Stimulated activated CD4-positive, alpha-beta T cell treated with anti-CD3 and anti-CD28 coated beads, Interleukin-4, amount 100 ng/mL, for 1 hour (primary cell): ENCODE results near the gene THRAP3.
"Not testable (repeated sequence)": the region's sequence is repeated elsewhere in the genome, so short reads cannot be mapped to it uniquely, and the experiment has no call there.

Source experiments
- DNase-seq: peaks from one replicate; pipeline ENCODE4 v3.0.0-alpha.2; 2020

The THRAP3 gene

DNA sequence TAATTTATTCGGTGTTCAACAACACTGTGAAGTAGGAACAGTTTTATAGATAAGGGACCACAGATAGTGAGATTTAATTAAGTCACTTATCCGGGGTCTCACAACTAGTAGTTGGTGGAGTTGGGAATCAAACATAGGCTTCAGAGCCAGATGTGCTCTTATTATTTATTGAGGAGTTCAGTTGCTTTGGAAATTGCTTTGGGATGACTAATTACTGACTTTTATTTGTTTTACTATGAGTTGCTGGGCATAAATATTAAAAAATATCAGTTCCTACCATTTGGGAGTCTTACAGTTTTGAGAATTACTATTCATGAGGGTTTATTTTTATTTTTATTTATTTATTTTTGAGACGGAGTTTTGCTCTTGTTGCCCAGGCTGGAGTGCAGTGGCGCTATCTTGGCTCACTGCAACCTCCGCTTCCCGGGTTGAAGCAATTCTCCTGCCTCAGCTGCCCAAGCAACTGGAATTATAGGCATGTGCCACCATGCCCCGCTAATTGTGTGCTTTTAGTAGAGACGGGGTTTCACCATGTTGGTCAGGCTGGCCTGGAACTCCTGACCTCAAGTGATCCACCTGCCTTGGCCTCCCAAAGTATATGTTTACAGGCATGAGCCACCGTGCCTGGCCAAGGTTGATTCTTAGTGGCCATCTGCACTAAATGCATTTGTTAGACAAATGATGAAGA lies 27.7 kb downstream of the THRAP3 start:
- no peak for DNase-seq

GRCh38 chr1:36252482-36252824 lies 28.2 kb downstream of the THRAP3 start:
- not testable (repeated sequence) for DNase-seq

GRCh38 chr1:36253161-36253862 lies 29.1 kb downstream of the THRAP3 start:
- no peak for DNase-seq

- no peak for DNase-seq
These were observed 32.5 kb downstream of the THRAP3 start for GRCh38 chr1:36256558-36257374.

GRCh38 chr1:36257375-36257767 lies 33.1 kb downstream of the THRAP3 start:
- DNase-seq, result no peak

DNA sequence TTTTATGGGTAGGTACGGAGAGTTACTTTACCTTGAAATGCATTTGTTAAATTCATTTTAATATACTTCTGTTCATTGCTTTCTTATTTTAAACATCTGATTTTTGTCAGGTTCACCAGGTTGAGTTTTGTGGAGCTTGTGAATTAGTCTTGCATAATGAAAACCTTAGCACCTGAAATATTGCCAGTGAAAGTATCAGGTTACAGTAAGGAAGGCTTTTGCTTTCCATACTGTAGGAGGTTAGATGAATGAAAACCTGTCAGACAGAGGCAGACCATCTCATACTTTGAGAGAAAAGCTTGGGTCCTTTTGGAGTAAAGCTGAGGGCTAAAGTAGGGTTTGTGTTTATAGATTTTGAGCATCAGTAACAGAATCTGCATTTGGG lies 34.7 kb downstream of the THRAP3 start:
- no peak for DNase-seq

DNA sequence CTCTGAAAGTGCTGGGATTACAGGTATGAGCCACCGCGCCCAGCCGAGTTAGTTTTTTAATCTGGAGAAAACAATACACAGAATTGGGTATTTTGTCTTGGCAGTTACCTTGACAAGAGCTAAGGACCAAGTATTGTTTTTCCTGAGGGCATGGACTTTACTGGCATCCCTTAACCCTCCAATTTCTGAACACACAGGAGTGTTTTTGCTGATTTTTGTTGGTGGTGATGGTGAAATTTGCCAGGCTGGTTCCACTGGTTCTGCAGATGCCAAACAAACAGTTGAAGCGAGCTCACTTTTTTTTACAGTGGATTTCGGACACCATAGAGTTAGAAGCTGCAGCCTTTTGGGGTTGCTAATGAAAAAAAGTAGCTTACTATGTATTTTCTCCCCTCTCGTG lies 44.7 kb downstream of the THRAP3 start:
- DNase-seq, result no peak

DNA sequence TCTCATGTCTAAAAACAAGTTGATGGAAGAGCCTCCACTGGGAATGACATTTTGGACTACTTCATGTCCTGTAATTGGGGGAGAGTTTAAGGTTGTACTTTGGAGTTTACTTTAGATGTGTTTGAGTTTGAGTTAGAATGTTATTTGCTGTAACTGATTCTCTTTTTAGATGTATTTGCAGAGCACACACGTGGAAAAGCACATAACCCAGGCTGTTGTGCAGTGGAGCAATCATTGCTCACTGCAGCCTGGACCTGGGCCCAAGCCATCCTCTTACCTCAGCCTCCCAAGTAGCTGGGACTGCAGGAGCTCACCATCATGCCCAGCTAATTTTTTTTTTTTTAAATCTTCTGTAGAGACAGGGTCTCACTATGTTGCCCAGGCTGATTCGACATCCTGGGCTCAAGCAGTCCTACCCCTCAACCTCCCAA lies 45.2 kb downstream of the THRAP3 start:
- DNase-seq, result no peak

DNA sequence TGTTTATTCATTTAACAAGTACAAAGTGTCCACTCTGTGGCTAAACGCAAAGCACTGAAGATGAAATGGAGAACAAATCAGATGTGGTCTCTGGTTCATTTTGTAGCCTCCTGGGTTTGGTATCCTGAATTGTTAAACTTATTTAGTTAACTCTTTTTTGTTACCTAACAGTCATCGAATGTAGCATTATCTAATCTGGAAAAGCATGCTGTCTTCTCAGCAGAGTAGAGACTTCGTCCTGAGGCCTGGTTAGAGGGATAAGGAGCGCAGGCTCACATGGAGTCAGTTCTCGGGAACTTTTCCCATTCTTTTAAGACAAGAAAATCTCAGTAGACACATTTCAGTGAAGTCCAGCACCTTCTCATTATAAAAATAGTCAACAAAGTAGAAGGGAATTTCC lies 48.8 kb downstream of the THRAP3 start:
- DNase-seq, result no peak

- no peak for DNase-seq
These were observed 50.0 kb downstream of the THRAP3 start for GRCh38 chr1:36274201-36274600.

DNA sequence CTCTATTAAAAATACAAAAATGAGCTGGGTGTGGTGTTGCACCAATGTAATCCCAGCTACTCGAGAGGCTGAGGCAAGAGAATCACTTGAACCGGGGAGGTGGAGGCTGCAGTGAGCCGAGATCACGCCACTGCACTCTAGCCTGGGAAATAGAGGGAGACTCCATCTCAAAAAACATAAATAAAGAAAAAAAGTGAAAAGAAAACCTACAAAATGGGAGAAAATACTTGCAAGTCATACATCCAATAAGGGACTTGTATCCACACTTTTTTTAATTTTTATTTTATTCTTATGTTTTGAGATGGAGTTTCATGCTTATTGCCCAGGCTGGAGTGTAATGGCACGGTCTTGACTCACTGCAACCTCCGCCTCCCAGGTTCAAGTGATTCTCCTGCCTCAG lies 52.4 kb downstream of the THRAP3 start:
- no peak for DNase-seq

DNA sequence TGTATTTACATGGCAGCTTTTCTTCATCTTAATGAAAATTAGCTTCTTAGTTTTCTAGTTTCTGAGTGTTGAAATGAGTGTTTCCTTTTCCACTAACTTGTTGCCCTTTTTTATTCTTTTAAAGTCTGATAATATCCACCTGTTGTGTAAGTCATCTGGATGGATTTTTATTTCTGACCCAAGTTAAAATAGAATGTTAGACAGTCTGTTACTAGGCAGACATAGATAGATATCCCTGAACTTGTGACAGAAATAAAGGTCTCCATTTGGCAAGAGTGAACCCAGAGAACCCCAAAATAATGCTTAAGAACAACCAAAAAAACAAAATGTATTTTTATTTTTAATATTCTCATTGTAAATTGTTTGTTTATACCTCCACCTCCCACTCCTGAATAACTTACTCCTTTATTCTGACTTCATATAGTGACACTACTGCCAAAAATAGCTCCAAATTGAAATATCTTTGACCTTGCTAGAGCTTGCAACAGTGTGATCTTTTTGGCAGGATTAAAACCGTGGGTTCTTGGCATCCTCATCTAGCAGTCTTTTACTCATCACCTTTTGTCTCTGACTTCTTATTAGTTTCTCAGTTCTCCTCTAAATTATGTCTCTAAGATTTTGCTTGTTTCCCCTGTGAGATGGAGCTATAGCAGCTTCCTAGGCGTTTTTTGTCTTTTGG lies 55.0 kb downstream of the THRAP3 start:
- DNase-seq, result no peak

GRCh38 chr1:36279789-36280296 lies 55.6 kb downstream of the THRAP3 start:
- DNase-seq, result no peak

- DNase-seq, result no peak
These were observed 59.8 kb downstream of the THRAP3 start for GRCh38 chr1:36284061-36284460.

- DNase-seq, result no peak
These were observed 60.3 kb downstream of the THRAP3 start for GRCh38 chr1:36284517-36284916.

DNA sequence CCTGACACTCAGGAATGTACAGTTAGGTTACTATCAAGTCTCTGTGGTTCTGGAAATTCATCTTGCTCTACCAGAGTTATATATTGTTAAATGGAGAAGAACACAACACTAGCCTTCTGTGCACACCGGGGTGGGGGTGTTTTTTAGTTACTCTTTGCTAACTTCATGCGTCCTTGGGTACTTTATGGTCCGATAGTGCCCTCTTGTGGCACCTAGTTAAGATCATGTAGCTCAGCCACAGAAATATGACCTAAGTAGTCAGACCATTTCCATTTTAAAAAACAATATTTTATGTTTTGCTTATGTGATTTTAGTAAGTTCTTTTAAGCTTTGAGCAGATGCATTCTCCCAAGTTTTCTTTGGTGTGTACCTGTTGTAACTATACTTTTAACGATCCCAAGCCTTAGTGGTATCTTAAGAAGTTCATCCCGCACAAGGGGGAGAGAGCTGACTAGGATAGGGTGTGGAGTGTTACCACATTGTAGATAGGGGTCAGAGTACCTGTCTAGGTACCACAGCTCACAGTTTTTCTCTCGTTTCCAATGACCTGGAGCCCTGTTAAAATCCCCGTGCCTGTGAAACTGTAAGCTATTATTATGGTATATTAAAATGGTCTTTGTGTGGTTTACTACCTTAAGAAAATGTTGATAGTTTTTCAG lies 61.3 kb downstream of the THRAP3 start:
- DNase-seq, result peak; percentile 39

DNA sequence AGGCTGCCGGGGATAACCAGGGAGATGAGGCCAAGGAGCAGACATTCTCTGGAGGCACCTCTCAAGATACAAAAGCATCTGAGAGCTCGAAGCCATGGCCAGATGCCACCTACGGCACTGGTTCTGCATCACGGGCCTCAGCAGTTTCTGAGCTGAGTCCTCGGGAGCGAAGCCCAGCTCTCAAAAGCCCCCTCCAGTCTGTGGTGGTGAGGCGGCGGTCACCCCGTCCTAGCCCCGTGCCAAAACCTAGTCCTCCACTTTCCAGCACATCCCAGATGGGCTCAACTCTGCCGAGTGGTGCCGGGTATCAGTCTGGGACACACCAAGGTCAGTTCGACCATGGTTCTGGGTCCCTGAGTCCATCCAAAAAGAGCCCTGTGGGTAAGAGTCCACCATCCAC lies 62.6 kb downstream of the THRAP3 start:
- DNase-seq, result no peak

DNA sequence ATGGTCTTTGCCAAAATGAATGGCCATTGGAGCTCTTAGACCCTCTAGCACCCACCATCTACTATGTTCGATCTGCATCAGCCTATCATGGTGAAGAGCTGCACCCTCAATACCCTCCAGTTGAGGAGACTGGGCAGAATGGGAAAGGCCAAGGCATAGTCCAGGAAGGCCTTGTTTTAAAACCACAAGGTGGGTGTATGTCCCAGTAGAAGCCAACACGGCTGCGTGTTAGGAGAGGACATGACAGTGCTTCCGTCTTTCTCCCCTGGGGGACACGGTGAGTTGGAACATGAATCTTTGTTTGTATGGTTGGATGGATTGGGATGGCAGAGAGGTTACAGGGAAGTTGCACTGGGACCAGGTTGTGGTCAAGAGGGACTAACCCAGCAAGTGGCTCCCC lies 63.4 kb downstream of the THRAP3 start:
- DNase-seq, result no peak

GRCh38 chr1:36295390-36295789 lies 71.1 kb downstream of the THRAP3 start:
- no peak for DNase-seq

- no peak for DNase-seq
These were observed 72.8 kb downstream of the THRAP3 start for GRCh38 chr1:36297062-36297461.

- DNase-seq, result no peak
These were observed 74.4 kb downstream of the THRAP3 start for GRCh38 chr1:36298640-36299039.

DNA sequence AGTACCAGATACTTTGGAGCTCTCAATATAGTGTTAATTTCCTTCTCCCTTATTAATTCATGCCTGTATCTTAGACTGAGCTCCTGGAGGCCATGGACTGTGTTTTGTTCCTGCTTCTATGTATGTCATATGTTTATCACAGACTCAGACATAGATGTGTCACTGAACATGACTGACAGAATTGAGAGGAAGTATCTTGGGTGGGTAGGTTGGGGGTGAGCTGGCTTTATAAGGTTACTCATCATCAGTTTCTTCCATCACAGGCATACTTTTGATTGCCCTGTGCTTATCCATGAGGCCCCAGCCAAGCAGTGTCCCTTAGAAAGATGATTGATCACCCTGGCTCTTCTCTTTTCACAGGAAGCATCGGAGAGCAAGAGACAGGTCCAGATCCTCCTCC lies 76.3 kb downstream of the THRAP3 start:
- DNase-seq, result no peak

DNA sequence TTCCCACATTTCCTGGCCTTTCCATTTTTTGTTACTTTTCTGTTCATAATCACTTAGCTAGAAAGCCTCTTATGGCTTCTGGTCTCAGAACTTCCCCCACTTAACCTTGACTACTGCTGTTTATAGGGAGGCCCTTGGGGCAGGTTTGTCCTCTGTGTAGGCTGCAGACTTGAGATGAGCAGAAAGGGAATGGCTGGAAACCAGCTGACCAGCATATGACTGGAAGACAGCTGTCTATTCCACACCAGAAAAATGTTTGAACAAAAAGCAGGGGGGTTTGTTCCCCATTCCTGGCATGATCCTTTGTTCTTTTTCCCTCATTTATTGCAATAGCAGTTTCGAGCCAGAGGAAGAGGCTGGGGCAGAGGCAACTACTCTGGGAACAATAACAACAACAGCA lies 77.0 kb downstream of the THRAP3 start:
- no peak for DNase-seq
